WTC11 (cell line): ENCODE measurements around the gene HLA-DPB1. TPM values are rescaled to one million over a fixed set of nuclear protein-coding genes. Genes with fewer than 3 reads are reported as not detected.

Experiments used
- ATAC-seq: fragments of 200-7000 bp; cut with Tn5 transposase; 2 replicates; pipeline ENCODE4 v1.10.0; 2021; ENCODE audit warnings: mild to moderate bottlenecking, moderate library complexity
- CTCF ChIA-PET: fragments of 300-600 bp; sonication (Branson Sonifier 250); formaldehyde crosslinking; loops from one replicate; lab custom pipeline; 2021; ENCODE audit warnings: antibody characterized with exemption; lab: Charles Lee
- POLR2A ChIA-PET: fragments of 350-600 bp; sonication (Branson Sonifier 250); formaldehyde crosslinking; loops from one replicate; lab custom pipeline; 2021; ENCODE audit warnings: antibody characterized with exemption; lab: Charles Lee
- DNase-seq: peaks from one replicate; pipeline ENCODE4 v3.0.0; 2021; ENCODE audit warnings: low spot score
- H3K27ac Mint-ChIP-seq: 2 replicates; pipeline ENCODE4 v1.8.0; 2021; ENCODE audit warnings: mixed read lengths
- H3K27me3 Mint-ChIP-seq: 2 replicates; pipeline ENCODE4 v1.8.0; 2021; ENCODE audit warnings: low read depth, mild to moderate bottlenecking, moderate library complexity, mixed read lengths
- H3K36me3 Mint-ChIP-seq: 2 replicates; pipeline ENCODE4 v1.8.0; 2021; ENCODE audit warnings: mixed read lengths
- H3K4me1 Mint-ChIP-seq: 2 replicates; pipeline ENCODE4 v1.8.0; 2022; ENCODE audit warnings: mixed read lengths
- H3K4me3 Mint-ChIP-seq: 2 replicates; pipeline ENCODE4 v1.8.0; 2021; ENCODE audit warnings: mild to moderate bottlenecking, moderate library complexity, mixed read lengths
- H3K9me3 Mint-ChIP-seq: 2 replicates; pipeline ENCODE4 v1.8.0; 2021; ENCODE audit warnings: mixed read lengths
- ATF3 ChIP-seq: sonication (generic); formaldehyde crosslinking; conservative IDR thresholded peaks from 2 replicates; pipeline ENCODE4 v1.8.1; 2022; ENCODE audit warnings: mild to moderate bottlenecking, missing genetic modification reagents
- ATF6 ChIP-seq: sonication (generic); formaldehyde crosslinking; IDR thresholded peaks from 2 replicates; pipeline ENCODE4 v1.8.1; 2023; ENCODE audit warnings: mild to moderate bottlenecking, missing genetic modification reagents
- CBFB ChIP-seq: sonication (generic); formaldehyde crosslinking; IDR thresholded peaks from 2 replicates; pipeline ENCODE4 v1.8.1; 2022; ENCODE audit warnings: mild to moderate bottlenecking, low read depth, missing genetic modification reagents
- CREB1 ChIP-seq: sonication (generic); formaldehyde crosslinking; IDR thresholded peaks from 2 replicates; pipeline ENCODE4 v1.8.0; 2023; ENCODE audit warnings: mild to moderate bottlenecking, missing genetic modification reagents
- CREM ChIP-seq: sonication (generic); formaldehyde crosslinking; IDR thresholded peaks from 2 replicates; pipeline ENCODE4 v1.8.1; 2022; ENCODE audit warnings: mild to moderate bottlenecking, missing genetic modification reagents, moderate library complexity
- CTCF ChIP-seq: fragments of 200-600 bp; IDR thresholded peaks from 2 replicates; pipeline ENCODE4 v1.8.0; 2022; ENCODE audit warnings: antibody characterized with exemption
- E2F4 ChIP-seq: sonication (generic); formaldehyde crosslinking; IDR thresholded peaks from 2 replicates; pipeline ENCODE4 v1.8.1; 2022; ENCODE audit warnings: low read depth, mild to moderate bottlenecking, moderate library complexity, missing genetic modification reagents, borderline replicate concordance
- ELF4 ChIP-seq: sonication (generic); formaldehyde crosslinking; IDR thresholded peaks from 2 replicates; pipeline ENCODE4 v1.8.1; 2022; ENCODE audit warnings: low read depth, mild to moderate bottlenecking, moderate library complexity, missing genetic modification reagents
- FOXK1 ChIP-seq: sonication (generic); formaldehyde crosslinking; IDR thresholded peaks from 2 replicates; pipeline ENCODE4 v1.8.0; 2022; ENCODE audit warnings: mild to moderate bottlenecking, moderate library complexity, missing genetic modification reagents
- FOXP4 ChIP-seq: sonication (generic); formaldehyde crosslinking; IDR thresholded peaks from 2 replicates; pipeline ENCODE4 v1.8.0; 2022; ENCODE audit warnings: mild to moderate bottlenecking, missing genetic modification reagents
- GABPB1 ChIP-seq: sonication (generic); formaldehyde crosslinking; IDR thresholded peaks from 2 replicates; pipeline ENCODE4 v1.8.1; 2023; ENCODE audit warnings: mild to moderate bottlenecking, missing genetic modification reagents
- JAZF1 ChIP-seq: fragments of 250-450 bp; sonication (Bioruptor Pico); IDR thresholded peaks from 2 replicates; pipeline ENCODE4 v1.9.0; 2021; ENCODE audit warnings: moderate library complexity, mild to moderate bottlenecking, inconsistent platforms
- KAT7 ChIP-seq: sonication (generic); formaldehyde crosslinking; IDR thresholded peaks from 2 replicates; pipeline ENCODE4 v1.8.1; 2023; ENCODE audit warnings: missing genetic modification reagents, mild to moderate bottlenecking, borderline replicate concordance
- MLX ChIP-seq: sonication (generic); formaldehyde crosslinking; IDR thresholded peaks from 2 replicates; pipeline ENCODE4 v1.8.1; 2023; ENCODE audit warnings: mild to moderate bottlenecking, missing genetic modification reagents, moderate library complexity
- MXD4 ChIP-seq: fragments of 250-450 bp; sonication (Bioruptor Pico); IDR thresholded peaks from 2 replicates; pipeline ENCODE4 v1.8.0; 2021; ENCODE audit warnings: mild to moderate bottlenecking, moderate library complexity, borderline replicate concordance
- NFATC4 ChIP-seq: fragments of 250-450 bp; sonication (Bioruptor Pico); IDR thresholded peaks from 2 replicates; pipeline ENCODE4 v1.9.0; 2021; ENCODE audit warnings: mild to moderate bottlenecking
- NR1H2 ChIP-seq: sonication (generic); formaldehyde crosslinking; IDR thresholded peaks from 2 replicates; pipeline ENCODE4 v1.9.0; 2021; ENCODE audit warnings: mild to moderate bottlenecking, moderate library complexity, missing genetic modification reagents
- NR2C2 ChIP-seq: sonication (generic); formaldehyde crosslinking; IDR thresholded peaks from 2 replicates; pipeline ENCODE4 v1.8.0; 2022; ENCODE audit warnings: mild to moderate bottlenecking, missing genetic modification reagents
- NR3C1 ChIP-seq: sonication (generic); formaldehyde crosslinking; conservative IDR thresholded peaks from 2 replicates; pipeline ENCODE4 v1.8.1; 2023; ENCODE audit warnings: low read depth, mild to moderate bottlenecking, missing genetic modification reagents
- SMAD3 ChIP-seq: sonication (generic); formaldehyde crosslinking; IDR thresholded peaks from 2 replicates; pipeline ENCODE4 v1.8.0; 2022; ENCODE audit warnings: missing genetic modification reagents, mild to moderate bottlenecking, borderline replicate concordance
- ZNF263 ChIP-seq: sonication (generic); formaldehyde crosslinking; IDR thresholded peaks from 2 replicates; pipeline ENCODE4 v1.8.1; 2022; ENCODE audit warnings: low read depth, mild to moderate bottlenecking, moderate library complexity, missing genetic modification reagents
- ZNF317 ChIP-seq: sonication (generic); formaldehyde crosslinking; IDR thresholded peaks from 2 replicates; pipeline ENCODE4 v1.8.1; 2023; ENCODE audit warnings: low read depth, mild to moderate bottlenecking, moderate library complexity, missing genetic modification reagents, borderline replicate concordance
- ZNF396 ChIP-seq: fragments of 250-450 bp; sonication (Bioruptor Pico); IDR thresholded peaks from 2 replicates; pipeline ENCODE4 v1.8.0; 2021; ENCODE audit warnings: mild to moderate bottlenecking, moderate library complexity, borderline replicate concordance
- ZNF423 ChIP-seq: fragments of 250-450 bp; sonication (Bioruptor Pico); IDR thresholded peaks from 2 replicates; pipeline ENCODE4 v2.1.2; 2022; ENCODE audit warnings: mild to moderate bottlenecking, moderate library complexity
- ZNF425 ChIP-seq: fragments of 250-450 bp; sonication (Bioruptor Pico); conservative IDR thresholded peaks from 2 replicates; pipeline ENCODE4 v1.9.0; 2021; ENCODE audit warnings: mild to moderate bottlenecking
- total RNA-seq: library from RNA; stranded (reverse); gene quantifications from 3 replicates; pipeline ENCODE4 v1.2.3, GENCODE V29; 2021

HLA-DPB1 gene
- total RNA-seq, 1 experiment from 2014 or later = 18.0 TPM

- ChIA-PET POLR2A (no interaction called here), CTCF (interaction anchor here (0.6 to 5.9 kb wide), 4 partner anchors 29 to 990 kb away, joined by 3 to 68 read pairs (median 23); no protein-coding TSS in a partner anchor)
- no peak for ATAC-seq
- Mint-ChIP-seq H3K9me3 (no peaks in the 10 kb centered on the region), H3K27me3 (peaks cover 20% of the 10 kb centered on the region), H3K36me3 (no peaks in the 10 kb centered on the region), H3K27ac (no peak overlapping the region; the same call in 1 of the 2 replicates), H3K4me1 (peaks cover 32% of the 10 kb centered on the region), H3K4me3 (no peak overlapping the region)
- no peak for DNase-seq
- TF ChIP-seq ZNF263 (no peak), E2F4 (no peak), JAZF1 (CRISPR knock-in tag) (no peak), ZNF317 (CRISPR knock-in tag) (no peak), ZNF396 (CRISPR knock-in tag) (no peak), NFATC4 (CRISPR knock-in tag) (no peak), FOXK1 (no peak), CREM (no peak), ATF3 (no peak), NR3C1 (CRISPR knock-in tag) (no peak), ZNF423 (CRISPR knock-in tag) (no peak), SMAD3 (CRISPR knock-in tag) (no peak), ZNF425 (CRISPR knock-in tag) (no peak), CREB1 (CRISPR knock-in tag) (no peak), CBFB (no peak)
Observed at GRCh38 chr6:33077908-33078307, 2.1 kb downstream of the HLA-DPB1 start.

- no peak overlapping the region for H3K4me3 Mint-ChIP-seq
- no peaks in the 10 kb centered on the region for H3K9me3 Mint-ChIP-seq
- no peaks in the 10 kb centered on the region for H3K36me3 Mint-ChIP-seq
- DNase-seq (no peak), ATAC-seq (no peak)
- H3K4me1 Mint-ChIP-seq = peaks cover 31% of the 10 kb centered on the region
- TF ChIP-seq ELF4 (CRISPR knock-in tag) = no peak
- TF ChIP-seq MXD4 (CRISPR knock-in tag) = no peak
- no peak for TF ChIP-seq NR1H2 (CRISPR knock-in tag)
- TF ChIP-seq ATF6 = no peak
- no peak for TF ChIP-seq MLX
- no peak for TF ChIP-seq KAT7 (CRISPR knock-in tag)
- TF ChIP-seq CREM = no peak
- no peak for TF ChIP-seq GABPB1 (CRISPR knock-in tag)
- no peak for TF ChIP-seq E2F4
- no peak for TF ChIP-seq FOXP4 (CRISPR knock-in tag)
- TF ChIP-seq CTCF = no peak
- TF ChIP-seq NR2C2 = no peak
- no peak for TF ChIP-seq SMAD3 (CRISPR knock-in tag)
- TF ChIP-seq, all 79 proteins: peak for 0
- Mint-ChIP-seq H3K27ac (no peak overlapping the region), H3K27me3 (peaks cover 20% of the 10 kb centered on the region)
- POLR2A ChIA-PET = no interaction called here
- CTCF ChIA-PET = interaction anchor here (1.2 to 5.9 kb wide), 3 partner anchors 29 to 64 kb away, joined by 5 to 68 read pairs (median 41); no protein-coding TSS in a partner anchor
Observed at GRCh38 chr6:33078442-33078841, 2.7 kb downstream of the HLA-DPB1 start.
